ENCODE results near the gene HS3ST5. TPM values are rescaled to one million over a fixed set of nuclear protein-coding genes. Genes with fewer than 3 reads are reported as not detected.

The HS3ST5 gene
- total RNA-seq, 1 donor from 2014 or later: 0.11 TPM

- Mint-ChIP-seq H3K4me3 (ENCODE audit: unreplicated experiment) (no peak overlapping the region), H3K4me1 (ENCODE audit: unreplicated experiment) (no peaks in the 10 kb centered on the region), H3K9me3 (ENCODE audit: unreplicated experiment) (no peaks in the 10 kb centered on the region), H3K27ac (ENCODE audit: unreplicated experiment) (no peak overlapping the region), H3K27me3 (ENCODE audit: unreplicated experiment) (no peaks in the 10 kb centered on the region), H3K36me3 (ENCODE audit: unreplicated experiment) (no peaks in the 10 kb centered on the region)
- DNase-seq (ENCODE audit: extremely low spot score, unreplicated experiment): no peak
- TF ChIP-seq CTCF (IDR thresholded peaks at IDR 0.05): no peak
Observed at GRCh38 chr6:114063956-114064355, 278.9 kb downstream of the HS3ST5 start.

GRCh38 chr6:114062199-114062598 is 280.6 kb downstream of the HS3ST5 start:
- no peaks in the 10 kb centered on the region for H3K27me3 Mint-ChIP-seq (ENCODE audit: unreplicated experiment)
- H3K9me3 Mint-ChIP-seq (ENCODE audit: unreplicated experiment): no peaks in the 10 kb centered on the region
- no peak for TF ChIP-seq CTCF (IDR thresholded peaks at IDR 0.05)
- no peak overlapping the region for H3K27ac Mint-ChIP-seq (ENCODE audit: unreplicated experiment)
- H3K4me3 Mint-ChIP-seq (ENCODE audit: unreplicated experiment): no peak overlapping the region
- no peak for DNase-seq (ENCODE audit: extremely low spot score, unreplicated experiment)
- no peaks in the 10 kb centered on the region for H3K4me1 Mint-ChIP-seq (ENCODE audit: unreplicated experiment)
- no peaks in the 10 kb centered on the region for H3K36me3 Mint-ChIP-seq (ENCODE audit: unreplicated experiment)

GRCh38 chr6:114061741-114062140 is 281.1 kb downstream of the HS3ST5 start:
- Mint-ChIP-seq H3K36me3 (ENCODE audit: unreplicated experiment) (no peaks in the 10 kb centered on the region), H3K4me1 (ENCODE audit: unreplicated experiment) (no peaks in the 10 kb centered on the region), H3K27me3 (ENCODE audit: unreplicated experiment) (no peaks in the 10 kb centered on the region), H3K27ac (ENCODE audit: unreplicated experiment) (no peak overlapping the region), H3K4me3 (ENCODE audit: unreplicated experiment) (no peak overlapping the region), H3K9me3 (ENCODE audit: unreplicated experiment) (no peaks in the 10 kb centered on the region)
- no peak for DNase-seq (ENCODE audit: extremely low spot score, unreplicated experiment)
- TF ChIP-seq CTCF (IDR thresholded peaks at IDR 0.05): no peak

- no peak overlapping the region for H3K4me3 Mint-ChIP-seq (ENCODE audit: unreplicated experiment)
- H3K27ac Mint-ChIP-seq (ENCODE audit: unreplicated experiment): no peak overlapping the region
- no peaks in the 10 kb centered on the region for H3K36me3 Mint-ChIP-seq (ENCODE audit: unreplicated experiment)
- H3K9me3 Mint-ChIP-seq (ENCODE audit: unreplicated experiment): no peaks in the 10 kb centered on the region
- no peak for DNase-seq (ENCODE audit: extremely low spot score, unreplicated experiment)
- no peaks in the 10 kb centered on the region for H3K27me3 Mint-ChIP-seq (ENCODE audit: unreplicated experiment)
- no peak for TF ChIP-seq CTCF (IDR thresholded peaks at IDR 0.05)
- H3K4me1 Mint-ChIP-seq (ENCODE audit: unreplicated experiment): no peaks in the 10 kb centered on the region
Observed at GRCh38 chr6:114061116-114061515, 281.7 kb downstream of the HS3ST5 start.

- DNase-seq (ENCODE audit: extremely low spot score, unreplicated experiment): no peak
- Mint-ChIP-seq H3K9me3 (ENCODE audit: unreplicated experiment) (no peaks in the 10 kb centered on the region), H3K4me3 (ENCODE audit: unreplicated experiment) (no peak overlapping the region), H3K4me1 (ENCODE audit: unreplicated experiment) (no peaks in the 10 kb centered on the region), H3K36me3 (ENCODE audit: unreplicated experiment) (no peaks in the 10 kb centered on the region), H3K27me3 (ENCODE audit: unreplicated experiment) (no peaks in the 10 kb centered on the region), H3K27ac (ENCODE audit: unreplicated experiment) (no peak overlapping the region)
- no peak for TF ChIP-seq CTCF (IDR thresholded peaks at IDR 0.05)
Observed at GRCh38 chr6:114058435-114058834, 284.4 kb downstream of the HS3ST5 start.

All from osteocyte (in vitro differentiated cells).